Hematopoietic multipotent progenitor cell treated with erythropoietin and hydrocortisone succinate and interleukin-3 and kit ligand, for 8 days (in vitro differentiated cells): ENCODE data around the gene SUPT3H.
"Not testable (repeated sequence)": the region's sequence is repeated elsewhere in the genome, so short reads cannot be mapped to it uniquely, and the experiment has no call there.

Source experiments
- DNase-seq: peaks from one replicate; pipeline ENCODE4 v3.0.0-alpha.2; 2015

SUPT3H gene

DNA sequence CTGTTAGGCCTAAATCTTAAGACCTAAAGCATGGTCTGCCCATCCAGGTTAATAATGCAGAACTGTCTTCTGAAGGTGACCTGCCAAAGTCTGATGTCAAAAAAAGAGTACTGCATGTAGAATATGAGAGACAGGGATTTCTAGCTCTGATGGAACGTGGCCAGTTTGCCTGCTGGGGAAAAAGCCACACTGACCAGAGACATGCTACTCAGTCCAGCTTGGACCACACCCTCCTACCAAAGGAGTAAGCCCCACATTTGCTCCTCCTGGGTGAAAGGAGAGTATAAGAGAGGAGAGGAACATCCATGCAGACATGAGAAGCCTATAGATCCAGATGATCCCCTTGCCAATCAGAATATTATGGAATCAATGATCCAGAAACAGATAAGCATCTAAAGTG is 279.5 kb downstream of the SUPT3H start:
- DNase-seq = no peak

GRCh38 chr6:45094831-45095230 is 282.9 kb downstream of the SUPT3H start:
- no peak for DNase-seq

DNA sequence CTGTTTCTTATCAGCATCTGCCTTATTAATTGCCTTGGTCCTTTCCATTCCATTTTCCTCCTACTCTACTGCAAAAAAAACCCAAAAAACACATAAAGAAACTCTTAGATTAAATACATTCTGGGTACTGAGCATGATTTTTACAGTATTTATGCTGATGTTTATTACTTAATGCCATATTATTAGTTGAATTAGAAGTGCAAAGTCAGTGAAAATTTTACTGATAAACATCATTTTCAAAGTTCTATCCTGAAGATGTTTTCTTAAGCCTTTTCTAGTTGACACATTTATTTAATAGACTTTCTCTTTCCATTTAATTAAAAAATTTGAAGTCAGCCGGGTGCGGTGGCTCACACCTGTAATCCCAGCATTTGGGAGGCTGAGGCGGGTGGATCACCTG is 285.6 kb downstream of the SUPT3H start:
- DNase-seq = no peak

DNA sequence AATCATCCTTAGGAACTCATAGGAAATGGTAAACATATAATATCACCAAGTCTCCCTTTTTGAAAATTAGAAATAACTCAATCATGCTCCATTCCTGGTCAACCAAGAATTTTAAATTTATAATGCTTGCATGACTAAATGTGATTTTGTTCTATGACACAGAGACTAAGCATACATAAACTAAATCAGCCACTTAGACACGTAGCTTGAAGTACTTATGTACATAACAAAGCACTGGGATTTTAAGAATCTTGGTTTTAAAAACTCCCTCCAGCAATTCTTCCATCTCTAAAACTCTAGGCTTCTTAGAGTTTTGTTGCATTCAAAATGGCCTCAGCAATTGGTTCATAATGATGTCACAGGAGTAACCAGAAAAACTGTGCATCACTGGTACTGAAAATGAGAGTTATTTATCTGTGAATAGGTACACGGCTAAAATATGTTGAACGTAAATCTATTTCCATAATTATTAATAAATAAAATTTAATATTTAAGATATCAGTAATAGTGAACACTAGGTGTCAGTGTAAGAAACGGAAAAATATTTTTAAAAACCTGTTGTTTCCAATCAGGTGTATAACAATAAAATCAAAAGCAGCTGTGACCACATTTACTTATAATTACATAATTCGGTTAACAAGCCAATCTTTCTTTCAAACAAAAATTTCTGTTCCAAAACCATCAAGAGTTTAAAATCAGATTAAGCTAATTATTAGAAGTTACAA is 291.2 kb downstream of the SUPT3H start:
- DNase-seq = no peak

- DNase-seq = no peak
Measured at GRCh38 chr6:45084257-45084656, 293.5 kb downstream of the SUPT3H start.

DNA sequence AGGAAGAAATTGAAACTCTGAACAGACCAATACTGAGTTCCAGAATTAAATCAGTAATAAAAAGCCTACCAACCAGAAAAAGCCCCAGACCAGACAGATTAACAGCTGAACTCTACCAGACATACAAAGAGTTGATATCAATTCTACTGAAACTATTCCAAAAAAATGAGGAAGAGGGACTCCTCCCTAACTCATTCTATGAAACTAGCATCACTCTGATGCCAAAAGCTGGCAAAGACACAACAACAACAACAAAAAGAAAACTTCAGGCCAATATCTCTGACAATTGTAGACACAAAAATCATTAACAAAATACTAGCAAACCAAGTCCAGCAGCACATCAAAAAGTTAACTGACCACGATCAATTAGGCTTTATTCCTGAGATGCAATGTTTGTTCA is 295.6 kb downstream of the SUPT3H start:
- DNase-seq = no peak

GRCh38 chr6:45081634-45082033 is 296.1 kb downstream of the SUPT3H start:
- DNase-seq = no peak

DNA sequence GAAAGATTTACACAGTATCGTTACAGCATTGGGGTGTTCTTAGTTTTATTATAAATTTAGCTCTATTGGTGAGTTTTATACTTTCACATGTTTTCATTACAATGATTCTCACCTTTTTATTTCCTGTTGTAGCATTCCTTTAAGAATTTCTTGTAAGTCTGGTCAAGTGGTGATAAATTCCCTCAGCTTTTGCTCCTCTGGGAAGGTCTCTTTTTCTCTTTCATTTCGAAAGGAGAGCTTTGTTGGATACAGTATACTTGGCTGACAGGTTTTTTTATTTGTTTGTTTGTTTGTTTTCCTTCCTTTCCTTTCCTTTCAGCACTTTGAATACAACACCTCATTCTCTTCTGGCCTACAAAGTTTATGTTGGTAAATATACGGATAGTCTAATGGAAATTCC is 299.3 kb downstream of the SUPT3H start:
- no peak for DNase-seq

- DNase-seq = no peak
Measured at GRCh38 chr6:45076217-45076930, 301.4 kb downstream of the SUPT3H start.

DNA sequence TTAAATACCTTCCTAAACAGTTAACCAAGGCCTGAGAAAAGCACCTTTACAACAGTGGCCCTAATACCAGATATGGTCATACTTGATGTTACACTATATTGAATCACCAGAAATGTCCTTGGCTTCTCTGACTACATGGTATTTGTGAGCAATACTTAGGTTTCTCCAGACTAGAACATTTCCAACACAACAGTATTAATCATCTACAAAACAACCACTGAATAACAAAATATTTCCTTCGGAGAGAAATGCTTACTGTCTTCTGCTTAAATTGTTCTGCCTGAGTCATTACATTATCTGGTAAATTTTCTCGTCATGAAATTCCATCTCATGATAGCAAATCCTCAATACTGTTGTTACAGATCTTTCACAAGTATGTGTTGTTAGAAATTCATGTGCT is 302.5 kb downstream of the SUPT3H start:
- no peak for DNase-seq

DNA sequence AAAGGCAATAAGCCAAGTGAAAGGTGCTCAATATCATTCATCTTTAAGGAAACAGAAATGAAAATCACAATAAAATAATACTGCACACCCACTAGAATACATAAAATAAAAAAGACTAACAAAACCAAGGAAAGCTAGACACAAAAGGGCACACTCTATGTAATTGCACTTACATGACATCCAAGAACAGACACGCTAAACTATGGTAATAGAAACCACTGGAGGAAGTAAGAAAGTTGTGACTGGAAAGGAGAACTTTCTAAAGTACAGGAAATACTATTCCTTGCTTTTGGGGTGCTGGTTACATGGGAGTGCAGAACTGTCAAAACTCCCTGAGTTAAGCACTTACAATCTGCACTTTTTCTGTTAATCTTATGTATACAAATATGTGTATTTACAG is 303.3 kb downstream of the SUPT3H start:
- no peak for DNase-seq

GRCh38 chr6:45073771-45074170 is 304.0 kb downstream of the SUPT3H start:
- DNase-seq = no peak

- DNase-seq = no peak
Measured at GRCh38 chr6:45072673-45073072, 305.1 kb downstream of the SUPT3H start.

DNA sequence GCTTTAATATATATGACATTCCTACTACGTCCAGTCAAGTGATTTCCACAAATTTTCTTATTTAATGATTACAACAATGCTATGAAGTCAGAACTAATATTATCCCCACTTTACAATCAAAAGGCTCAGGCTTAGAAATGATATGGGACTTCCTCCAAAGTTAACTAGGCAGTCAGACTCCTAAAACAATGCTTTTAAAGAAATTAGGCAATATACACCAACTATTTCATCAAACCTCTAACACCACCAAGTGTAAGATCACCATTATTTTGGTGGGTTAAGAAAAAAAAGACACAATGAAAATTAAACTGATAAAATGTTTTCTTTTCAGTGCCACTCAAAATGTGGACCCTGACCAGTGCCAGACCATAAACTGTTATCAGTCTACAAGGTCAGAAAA is 305.7 kb downstream of the SUPT3H start:
- DNase-seq = no peak

DNA sequence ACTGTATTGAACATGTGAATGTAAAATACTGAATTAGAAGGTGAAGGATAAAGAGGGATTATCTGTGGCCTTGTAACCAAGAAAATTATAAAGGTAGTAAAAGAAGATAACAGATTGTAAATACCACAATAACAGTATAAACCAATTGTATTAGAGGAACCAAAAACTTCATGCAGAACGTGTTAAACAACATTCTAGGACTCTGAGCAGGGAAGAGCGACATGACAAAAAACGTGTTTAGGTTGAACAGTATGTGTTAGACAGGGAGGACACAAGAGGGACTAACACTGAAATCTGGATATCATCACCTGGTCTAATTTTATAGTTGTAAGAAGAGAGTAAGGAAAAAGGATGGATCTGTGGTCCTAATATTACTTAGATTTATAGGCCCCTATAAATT is 308.6 kb downstream of the SUPT3H start:
- DNase-seq = no peak

DNA sequence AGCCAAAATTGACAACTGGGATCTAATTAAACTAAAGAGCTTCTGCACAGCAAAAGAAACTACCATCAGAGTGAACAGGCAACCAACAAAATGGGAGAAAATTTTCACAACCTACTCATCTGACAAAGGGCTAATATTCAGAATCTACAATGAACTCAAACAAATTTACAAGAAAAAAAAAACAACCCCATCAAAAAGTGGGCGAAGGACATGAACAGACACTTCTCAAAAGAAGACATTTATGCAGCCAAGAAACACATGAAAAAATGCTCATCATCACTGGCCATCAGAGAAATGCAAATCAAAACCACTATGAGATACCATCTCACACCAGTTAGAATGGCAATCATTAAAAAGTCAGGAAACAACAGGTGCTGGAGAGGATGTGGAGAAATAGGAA is 310.3 kb downstream of the SUPT3H start:
- not testable (repeated sequence) for DNase-seq

DNA sequence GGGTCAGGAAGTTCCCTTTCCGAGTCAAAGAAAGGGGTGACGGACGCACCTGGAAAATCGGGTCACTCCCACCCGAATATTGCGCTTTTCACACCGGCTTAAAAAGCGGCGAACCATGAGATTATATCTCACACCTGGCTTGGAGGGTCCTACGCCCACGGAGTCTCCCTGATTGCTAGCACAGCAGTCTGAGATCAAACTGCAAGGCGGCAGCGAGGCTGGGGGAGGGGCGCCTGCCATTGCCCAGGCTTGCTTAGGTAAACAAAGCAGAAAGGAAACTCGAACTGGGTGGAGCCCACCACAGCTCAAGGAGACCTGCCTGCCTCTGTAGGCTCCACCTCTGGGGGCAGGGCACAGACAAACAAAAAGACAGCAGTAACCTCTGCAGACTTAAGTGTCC is 315.1 kb downstream of the SUPT3H start:
- DNase-seq = not testable (repeated sequence)

- DNase-seq = no peak
Measured at GRCh38 chr6:45057711-45058110, 320.0 kb downstream of the SUPT3H start.

GRCh38 chr6:45054610-45055009 is 323.1 kb downstream of the SUPT3H start:
- DNase-seq = no peak

DNA sequence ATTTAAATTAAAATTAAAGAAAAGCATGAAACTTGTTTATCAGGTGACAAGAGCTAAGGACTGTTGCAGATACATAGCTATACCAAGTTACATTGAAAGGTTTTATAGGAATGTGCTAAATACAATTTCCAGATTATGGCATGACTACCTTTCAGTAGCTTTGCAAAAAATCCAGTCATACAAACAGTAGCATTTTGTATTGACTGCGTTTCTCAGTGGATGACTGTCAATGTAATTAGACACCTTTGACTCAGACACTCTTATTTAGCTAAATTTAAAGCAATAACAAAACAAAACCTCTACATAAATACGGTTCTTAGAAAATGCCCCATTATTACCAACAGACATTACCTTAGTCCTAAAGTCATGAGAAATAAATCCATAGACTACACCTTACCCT is 325.4 kb downstream of the SUPT3H start:
- DNase-seq = no peak

GRCh38 chr6:45049188-45049843 is 328.4 kb downstream of the SUPT3H start:
- peak; percentile 41 for DNase-seq

GRCh38 chr6:45047573-45047972 is 330.2 kb downstream of the SUPT3H start:
- no peak for DNase-seq

DNA sequence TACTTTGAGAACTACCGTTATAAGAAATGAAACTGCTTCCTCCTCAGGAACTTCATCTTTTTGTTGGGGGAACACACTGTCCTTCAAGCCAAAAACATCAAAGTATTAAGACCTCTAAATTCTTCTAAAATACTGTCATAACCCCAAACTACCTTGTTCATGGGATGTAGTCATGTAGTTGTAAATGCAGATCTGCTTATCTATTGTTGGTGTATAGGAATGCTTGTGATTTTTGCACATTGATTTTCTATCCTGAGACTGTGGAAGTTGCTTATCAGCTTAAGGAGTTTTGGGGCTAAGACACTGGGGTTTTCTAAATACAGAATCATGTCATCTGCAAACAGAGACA is 332.5 kb downstream of the SUPT3H start:
- DNase-seq = no peak

DNA sequence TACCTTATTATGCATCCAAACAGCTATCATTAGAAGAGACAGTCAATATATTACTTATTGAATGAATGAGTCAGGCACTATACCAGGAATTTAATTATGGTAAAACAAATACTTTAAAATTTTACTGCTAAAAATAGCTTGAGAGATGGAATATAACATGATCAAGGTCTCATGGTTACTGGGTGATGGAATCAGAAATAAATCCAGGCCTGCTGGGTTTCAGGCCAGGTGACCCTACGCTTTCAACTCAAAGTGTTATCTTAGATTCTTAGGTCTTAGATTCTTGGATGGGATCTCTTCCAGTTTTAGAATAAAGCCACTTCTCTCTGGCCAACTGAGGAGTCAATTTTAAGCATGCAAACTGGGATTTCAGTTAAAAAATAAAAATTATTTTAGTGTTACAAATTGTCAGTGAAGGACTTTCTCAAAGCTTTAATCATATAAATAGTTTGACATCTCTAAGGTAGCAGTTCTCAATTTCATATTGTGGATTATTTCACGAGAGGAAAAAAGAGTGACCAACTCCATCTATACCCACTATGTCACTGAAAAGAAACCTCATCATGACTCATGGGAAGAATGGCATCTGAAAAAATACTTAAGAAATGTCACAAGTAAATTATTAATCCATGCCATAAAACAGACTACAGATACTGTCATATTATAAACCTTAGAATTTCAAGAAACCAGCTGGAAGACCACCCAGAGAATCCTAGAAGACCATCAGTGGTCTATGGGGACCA is 333.1 kb downstream of the SUPT3H start:
- no peak for DNase-seq
